PFSK-1 (cell line): Measurements from ENCODE around the gene SMPDL3A.

Experiments
- POLR2AphosphoS5 ChIP-seq: IDR thresholded peaks from 2 replicates; pipeline ENCODE4 v1.6.1; 2012; ENCODE audit warnings: low read depth, mild to moderate bottlenecking, control low read depth, low read length, moderate library complexity
- REST ChIP-seq, 2 experiments: IDR thresholded peaks; 2 replicates each; pipeline versions ENCODE4 v1.6.1 to v1.8.0; 2011 to 2012; ENCODE audit warnings: low read depth in 2 of 2, low read length in 2 of 2, control low read depth in 1 of 2, inconsistent platforms in 1 of 2, mild to moderate bottlenecking in 1 of 2, moderate library complexity in 1 of 2; ENCODE audit not compliant: insufficient read depth in 1 of 2
- SIN3A ChIP-seq: IDR thresholded peaks from 2 replicates; pipeline ENCODE4 v1.6.1; 2012; ENCODE audit warnings: mild to moderate bottlenecking, low read length, moderate library complexity, borderline replicate concordance; ENCODE audit not compliant: insufficient read depth

GRCh38 chr6:122789182-122790027 lies at the start of gene SMPDL3A:
- TF ChIP-seq SIN3A (no peak), POLR2AphosphoS5 (no peak), REST (IDR thresholded peaks at IDR 0.05; ENCODE audit: insufficient read depth in 1 of 2, low read depth in 2 of 2, low read length in 2 of 2) (no peak)
